ENCODE data around the gene CCNE1.
"Not testable (repeated sequence)": the region's sequence is repeated elsewhere in the genome, so short reads cannot be mapped to it uniquely, and the experiment has no call there.

The CCNE1 gene

DNA sequence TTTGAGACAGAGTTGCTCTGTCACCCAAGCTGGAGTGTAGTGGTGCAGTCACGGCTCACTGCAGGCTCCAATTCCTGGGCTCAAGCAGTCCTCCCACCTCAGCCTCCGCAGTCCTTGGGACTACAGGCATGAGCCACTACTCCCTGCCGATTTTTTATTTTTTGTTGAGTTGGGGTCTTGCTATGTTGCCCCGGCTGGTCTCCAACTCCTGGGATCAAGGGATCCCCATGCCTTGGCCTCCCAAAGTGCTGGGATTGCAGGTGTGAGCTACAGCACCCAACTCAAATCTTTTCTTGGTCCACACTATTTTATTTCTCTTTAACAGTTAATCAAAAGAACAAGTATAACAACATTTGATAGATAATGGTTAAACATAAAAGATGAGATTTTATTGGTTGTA lies 7.5 kb downstream of the CCNE1 start:
- no peak for DNase-seq

DNA sequence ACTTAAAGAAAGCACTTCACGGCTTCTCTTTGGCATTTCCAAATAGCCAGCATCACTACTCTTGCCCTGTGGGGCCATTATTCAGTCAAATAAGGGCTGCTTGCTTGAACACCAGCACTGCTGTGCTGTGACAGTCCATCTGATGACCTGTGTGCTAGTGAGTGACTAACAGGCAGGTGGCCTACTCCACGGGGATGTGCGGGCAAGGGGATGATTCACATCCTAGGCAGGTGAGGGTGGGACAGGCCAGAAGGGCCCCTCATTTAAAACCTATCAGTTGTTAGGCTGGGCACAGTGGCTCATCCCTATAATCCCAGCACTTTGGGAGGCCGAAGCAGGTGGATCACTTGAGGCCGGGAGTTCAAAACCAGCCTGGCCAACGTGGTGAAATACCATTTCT lies 8.2 kb downstream of the CCNE1 start:
- DNase-seq, result no peak

DNA sequence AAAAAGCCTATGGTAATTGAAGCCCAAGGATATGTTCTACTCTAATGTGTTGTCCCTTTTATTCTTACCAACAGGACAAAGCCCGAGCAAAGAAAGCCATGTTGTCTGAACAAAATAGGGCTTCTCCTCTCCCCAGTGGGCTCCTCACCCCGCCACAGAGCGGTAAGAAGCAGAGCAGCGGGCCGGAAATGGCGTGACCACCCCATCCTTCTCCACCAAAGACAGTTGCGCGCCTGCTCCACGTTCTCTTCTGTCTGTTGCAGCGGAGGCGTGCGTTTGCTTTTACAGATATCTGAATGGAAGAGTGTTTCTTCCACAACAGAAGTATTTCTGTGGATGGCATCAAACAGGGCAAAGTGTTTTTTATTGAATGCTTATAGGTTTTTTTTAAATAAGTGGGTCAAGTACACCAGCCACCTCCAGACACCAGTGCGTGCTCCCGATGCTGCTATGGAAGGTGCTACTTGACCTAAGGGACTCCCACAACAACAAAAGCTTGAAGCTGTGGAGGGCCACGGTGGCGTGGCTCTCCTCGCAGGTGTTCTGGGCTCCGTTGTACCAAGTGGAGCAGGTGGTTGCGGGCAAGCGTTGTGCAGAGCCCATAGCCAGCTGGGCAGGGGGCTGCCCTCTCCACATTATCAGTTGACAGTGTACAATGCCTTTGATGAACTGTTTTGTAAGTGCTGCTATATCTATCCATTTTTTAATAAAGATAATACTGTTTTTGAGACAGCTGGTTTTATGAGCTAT lies 12.0 kb downstream of the CCNE1 start:
- DNase-seq, result no peak

DNA sequence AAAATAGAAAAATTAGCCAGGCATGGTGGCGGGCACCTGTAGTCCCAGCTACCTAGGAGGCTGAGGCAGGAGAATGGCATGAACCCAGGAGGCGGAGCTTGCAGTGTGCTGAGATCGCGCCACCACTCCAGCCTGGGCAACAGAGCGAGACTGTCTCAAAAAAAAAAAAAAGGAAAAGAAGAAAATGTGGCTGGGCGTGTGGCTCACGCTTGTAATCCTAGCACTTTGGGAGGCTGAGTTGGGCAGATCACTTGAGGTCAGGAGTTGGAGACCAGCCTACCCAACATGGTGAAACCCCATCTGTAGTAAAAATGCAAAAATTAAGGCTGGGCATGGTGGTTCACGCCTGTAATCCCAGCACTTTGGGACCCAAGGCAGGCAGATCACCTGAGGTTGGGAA lies 13.5 kb downstream of the CCNE1 start:
- DNase-seq, result not testable (repeated sequence)

DNA sequence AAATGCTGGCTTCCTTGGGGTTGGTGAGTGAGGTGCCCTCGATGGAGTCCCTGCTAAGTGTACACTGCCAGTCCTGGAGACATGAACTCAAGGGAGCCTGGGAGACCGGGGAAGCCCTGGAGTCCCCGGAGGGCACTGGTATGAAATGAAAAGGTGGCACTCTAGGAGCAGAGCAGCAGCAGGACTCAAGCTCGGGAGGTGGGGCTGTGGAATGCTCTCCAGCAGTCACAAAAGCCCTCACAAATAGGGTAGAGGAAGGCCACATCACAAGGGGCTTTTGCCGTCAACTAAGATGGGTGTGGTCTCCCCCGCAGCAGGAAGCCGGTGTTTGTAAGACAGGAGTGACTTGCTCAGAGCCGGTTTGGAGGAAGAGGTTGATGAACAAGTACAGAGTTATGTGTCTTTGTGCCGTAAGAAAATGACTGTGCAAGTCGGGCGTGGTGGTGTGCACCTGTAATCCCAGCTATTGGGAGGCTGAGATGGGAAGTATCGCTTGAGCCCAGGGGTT lies 19.3 kb downstream of the CCNE1 start:
- peak in 1 of 2 experiments; percentile 53 for DNase-seq

DNA sequence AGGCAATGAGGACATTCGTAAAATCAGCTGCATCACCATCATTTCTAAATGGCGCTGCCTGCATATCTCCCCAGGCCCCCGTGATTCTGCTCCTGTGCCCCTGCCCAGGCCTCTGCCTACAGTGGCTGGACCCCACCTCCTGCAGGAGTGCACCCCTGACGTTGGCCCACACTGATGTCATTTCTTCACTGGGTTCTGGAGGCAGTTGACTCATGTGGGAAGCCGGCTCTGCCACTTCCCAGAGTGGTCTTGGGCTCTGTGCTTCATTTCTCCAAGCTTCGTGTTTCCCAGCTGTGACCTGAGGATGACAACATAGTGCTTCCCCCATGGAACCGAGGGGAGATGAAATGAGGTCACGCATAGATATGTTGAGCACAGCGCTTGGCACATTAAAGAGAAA lies 19.9 kb downstream of the CCNE1 start:
- DNase-seq, result no peak

DNA sequence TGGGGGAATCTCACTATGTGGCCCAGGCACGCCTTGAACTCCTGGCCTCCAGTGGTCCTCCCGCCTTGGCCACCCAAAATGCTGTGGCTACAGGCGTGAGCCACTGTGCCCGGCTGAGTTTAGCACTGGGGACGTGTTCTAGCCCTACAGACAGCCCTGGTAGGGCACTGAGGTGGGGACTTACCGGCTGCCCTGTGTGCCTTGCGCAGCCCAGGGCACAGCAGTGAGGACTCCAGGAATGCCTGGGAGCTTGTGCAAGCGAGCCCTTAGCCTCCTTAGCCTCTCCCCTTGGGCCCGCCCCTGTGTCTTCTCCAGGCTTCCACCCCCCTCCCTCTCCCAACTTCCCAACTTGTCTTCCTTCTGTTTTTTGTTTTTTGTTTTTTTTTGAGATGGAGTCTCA lies 21.0 kb downstream of the CCNE1 start:
- no peak for DNase-seq

DNA sequence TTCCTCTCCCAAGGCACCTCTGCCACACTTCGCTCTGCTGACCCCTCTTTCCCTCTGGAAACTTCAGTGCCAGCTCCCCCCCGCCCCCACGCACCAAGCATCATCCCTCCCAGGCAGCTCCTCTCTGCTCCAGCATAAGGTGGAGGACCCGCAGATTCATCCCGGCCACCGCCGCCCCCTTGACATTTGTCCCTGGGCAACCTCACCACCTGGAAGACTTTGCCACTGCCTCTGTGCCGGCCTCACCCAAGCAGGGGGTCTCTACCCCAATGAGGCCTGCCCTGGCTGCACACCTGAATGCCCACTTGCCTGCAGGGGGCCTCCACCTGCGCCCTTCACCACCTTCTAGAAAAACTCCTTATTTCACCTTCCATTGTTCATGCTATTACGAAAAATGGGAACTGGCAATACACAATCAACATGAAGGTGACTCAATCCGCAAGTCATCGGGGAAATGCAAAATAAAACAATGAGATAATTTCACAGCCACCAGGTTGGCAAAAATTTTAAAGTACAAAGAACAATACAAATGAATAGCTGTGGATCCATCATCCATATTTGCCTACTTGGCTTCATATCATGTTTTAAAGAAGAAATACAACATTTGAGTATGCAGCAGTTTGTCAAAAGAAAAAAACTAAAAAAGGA lies 21.9 kb downstream of the CCNE1 start:
- DNase-seq, result no peak

DNA sequence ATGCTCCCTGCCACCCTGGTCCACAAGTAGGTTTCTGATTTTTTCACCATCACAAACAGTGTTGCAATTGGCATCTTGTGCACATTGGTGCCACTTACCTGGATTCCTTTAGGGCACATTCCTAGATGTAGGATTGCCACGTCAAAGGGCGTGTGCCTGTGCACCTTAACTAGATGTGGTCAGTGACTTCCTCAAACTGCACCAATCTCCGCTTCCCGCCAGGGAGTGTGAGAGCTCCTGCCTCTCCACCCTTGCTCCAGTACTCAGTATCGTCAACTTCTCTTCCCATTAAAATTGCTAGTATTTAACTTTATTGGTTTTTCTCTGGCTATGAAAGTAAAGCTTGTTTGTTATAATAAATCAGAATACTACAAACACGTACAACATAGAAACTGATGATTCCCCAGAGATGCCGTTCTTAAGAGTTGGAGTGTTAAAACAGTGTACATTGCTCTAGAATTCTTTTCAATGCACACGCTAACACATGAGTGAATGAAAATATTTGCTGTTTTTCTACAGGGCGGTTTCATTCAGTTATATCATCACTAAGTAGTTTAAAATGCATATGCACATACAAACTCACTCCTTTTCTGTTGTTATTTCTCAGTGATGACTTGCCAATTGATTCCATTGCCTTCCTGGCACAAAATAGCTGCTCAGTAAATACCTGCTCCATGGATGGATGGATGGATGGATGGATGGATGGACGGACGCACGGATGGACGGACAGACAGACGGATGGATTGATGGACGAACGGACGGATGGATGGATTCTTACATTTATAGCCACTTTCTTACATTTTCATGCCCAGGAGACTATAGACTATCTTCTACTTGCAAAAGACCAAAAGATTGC lies 23.4 kb downstream of the CCNE1 start:
- DNase-seq, result no peak

DNA sequence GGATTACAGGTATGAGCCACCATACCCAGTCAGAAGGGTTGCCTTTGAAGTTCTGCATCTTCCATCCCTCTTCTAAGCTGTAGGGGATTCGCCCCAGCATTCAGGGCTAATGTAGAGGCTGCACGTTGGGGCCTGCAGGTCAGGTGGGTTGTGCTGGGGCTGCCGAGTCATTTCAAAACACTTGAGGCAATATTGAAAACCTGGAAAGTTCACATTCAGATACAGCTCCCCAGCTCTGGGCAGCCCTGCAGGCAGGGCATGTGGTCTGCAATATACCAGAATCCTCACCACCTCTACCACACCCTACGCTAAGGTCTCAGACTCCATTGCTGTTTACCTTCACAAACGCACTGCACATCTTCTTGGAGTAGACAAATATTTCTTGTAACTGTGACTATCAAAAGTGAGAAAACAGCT lies 24.6 kb downstream of the CCNE1 start:
- no peak for DNase-seq

DNA sequence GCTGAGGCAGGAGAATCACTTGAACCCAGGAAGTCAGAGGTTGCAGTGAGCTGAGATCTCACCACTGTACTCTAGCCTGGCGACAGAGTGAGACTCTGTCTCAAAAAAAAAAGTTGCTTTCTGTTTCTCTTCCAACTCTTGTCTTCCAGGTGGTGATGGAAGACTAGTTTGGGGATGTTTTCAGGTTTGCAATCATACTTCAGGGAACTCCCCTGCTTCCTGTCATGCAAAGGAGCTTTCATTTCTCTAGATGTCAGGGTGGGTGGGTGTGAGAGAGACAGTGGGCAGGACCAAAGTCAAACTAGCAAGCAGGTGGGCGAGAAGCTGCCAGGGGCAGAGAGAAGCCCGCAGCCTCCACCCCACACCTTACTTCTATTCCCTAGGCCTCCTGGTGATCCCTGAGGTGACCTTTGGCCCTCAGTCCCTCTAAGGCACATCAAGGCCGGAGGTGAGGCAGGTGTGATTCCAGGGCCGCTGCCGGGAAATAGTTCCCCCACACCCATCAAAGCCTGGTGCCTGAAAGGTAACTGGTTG lies 25.7 kb downstream of the CCNE1 start:
- DNase-seq, result no peak

DNA sequence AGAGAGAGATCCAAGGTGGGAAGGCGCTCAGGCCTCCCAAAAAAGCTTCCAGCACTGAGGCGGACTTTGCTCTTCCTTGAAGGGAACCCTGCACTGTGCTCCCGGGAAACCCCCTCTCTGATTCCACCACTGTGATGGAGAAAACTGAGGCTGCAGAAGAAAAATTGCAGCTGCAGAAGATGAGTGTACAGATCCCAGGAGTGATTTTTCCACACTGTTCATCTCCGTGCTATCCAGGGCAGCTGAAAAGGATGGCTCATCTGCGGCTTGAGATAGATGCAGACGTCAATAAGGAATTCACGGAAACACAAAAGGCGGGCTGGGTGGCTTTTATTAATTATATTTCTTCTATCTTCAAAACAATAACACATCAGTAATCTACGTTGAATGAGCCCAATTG lies 26.2 kb downstream of the CCNE1 start:
- no peak for DNase-seq

DNA sequence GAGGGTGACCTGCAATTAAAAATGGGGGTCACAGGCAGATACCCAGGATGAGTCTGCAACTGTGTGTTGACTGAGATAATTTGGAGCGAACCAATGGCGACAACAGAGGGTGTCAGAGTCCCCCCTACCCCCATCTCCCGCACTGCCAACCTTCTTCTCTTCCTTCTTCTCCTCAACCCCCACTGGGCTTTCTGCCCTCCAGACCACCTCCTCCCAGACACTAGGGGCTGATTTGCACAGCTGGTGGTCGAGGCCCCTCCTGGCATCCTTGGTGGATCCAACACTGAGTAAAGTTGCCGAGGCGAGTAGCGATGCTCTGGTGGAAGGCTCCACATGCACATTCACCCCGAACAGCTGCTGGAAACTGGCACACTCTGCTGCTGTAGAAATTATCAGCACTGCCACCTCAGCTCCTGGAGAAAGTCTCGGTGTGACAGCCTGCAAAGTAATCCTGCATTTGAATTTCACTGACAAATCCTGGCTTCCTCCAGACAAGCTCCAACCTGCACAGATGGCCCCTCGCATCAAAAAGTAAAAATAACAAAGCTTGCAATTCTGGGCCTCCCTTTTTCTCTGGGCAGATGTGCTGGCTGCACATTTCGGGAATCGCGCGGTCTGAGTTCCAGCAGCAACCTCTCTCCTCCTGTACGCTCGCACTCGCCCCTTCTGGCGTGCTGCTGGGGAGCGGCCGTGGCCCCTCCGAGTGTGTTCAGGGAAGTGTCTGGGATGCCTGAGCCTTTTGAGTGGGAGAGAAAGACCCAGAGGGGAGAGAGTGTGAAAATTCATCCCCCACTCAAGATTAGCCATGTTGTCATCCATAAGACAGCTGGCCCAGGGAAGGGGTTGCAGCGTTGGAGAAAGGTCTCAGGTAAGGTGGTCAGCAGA lies 28.5 kb downstream of the CCNE1 start:
- DNase-seq, result no peak

DNA sequence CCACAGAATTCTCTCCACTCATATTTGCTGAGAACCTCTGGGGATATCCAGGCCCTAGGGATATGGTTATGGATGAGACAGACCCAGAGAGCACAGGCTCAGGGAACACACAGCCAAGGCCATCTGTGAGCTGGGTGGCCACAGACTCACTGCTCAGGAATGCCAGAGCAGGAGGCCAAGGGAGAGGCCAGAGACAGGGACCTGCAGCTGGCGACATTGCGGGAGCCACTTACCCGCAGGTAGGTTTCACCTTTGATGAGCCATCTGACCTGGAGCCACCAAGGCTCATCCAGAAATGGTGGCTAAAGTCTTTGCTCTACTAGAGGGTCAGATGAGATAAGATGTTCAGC lies 29.4 kb downstream of the CCNE1 start:
- peak in 1 of 2 experiments; percentile 7 for DNase-seq

DNA sequence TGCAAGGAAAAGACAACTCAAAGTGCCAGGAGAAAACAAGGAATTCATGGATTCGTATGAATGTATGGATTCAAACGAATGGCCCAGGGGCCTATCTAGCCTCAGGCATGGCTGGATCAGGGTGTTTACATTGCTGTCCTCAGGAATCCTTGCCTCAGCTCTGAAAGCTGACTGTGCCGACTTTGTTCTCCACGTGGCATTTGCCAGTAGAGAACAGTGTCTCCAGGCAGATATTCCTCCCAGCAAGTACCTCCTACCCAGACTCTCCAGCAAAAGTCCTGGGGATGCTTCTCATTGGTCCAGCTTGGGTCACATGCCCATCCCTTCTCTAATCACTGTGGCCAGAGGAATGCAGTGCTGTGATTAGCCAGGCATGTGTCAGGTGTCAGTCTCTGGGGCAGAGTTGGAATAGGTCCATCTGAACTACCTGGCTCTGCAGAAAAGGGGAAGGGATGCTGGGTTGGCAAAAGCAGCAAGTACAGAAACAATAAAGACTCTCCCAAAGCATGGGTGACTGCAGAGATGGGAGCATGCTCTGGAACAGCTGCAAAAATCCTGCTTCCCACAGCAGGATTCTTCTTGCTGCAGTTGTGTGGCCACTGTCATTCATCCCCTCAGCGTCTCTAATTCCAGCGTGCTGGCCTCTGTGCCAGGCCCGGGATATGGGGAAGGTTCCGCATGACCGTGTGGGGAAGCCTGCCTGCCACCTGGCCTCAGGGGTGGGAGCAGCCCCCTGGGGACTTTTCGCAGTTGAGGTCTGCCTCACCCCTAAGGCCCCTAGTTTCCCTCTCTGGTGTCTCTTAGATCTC lies 30.0 kb downstream of the CCNE1 start:
- DNase-seq, result peak in 1 of 2 experiments; percentile 51

DNA sequence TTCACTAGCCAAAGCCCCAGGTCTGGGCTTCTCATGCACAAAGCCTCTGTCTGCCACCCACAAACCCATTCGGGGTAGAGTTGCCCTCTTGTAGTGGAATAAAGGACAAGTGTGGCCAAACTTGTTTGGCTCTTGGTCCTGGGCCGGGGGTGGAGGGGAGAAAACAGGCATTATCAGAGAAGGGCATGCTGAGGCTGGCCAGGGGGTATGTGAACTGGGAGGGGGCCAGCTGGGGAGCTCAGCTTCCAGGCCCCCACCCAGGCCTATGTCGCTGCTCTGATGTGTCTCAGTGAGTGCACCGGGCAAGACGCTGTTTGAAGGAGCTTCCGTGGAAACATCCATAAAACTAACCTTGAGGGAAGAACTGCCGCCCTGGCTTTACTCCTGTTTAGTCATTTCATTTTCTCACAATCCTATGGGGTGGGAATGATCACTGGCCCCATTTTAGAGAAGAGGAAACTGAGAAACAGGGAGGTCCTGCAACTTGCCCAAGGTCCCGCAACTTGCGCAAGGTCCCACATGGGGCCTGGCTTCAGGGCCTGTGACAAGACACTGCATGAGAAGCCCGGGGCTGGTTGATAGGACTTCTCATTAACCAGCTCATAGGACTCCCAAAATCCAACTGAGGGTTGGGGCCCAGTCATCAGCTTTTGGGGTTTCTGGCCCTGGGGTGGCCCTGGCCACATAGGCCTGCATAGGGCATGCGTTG lies 30.8 kb downstream of the CCNE1 start:
- DNase-seq, result no peak

DNA sequence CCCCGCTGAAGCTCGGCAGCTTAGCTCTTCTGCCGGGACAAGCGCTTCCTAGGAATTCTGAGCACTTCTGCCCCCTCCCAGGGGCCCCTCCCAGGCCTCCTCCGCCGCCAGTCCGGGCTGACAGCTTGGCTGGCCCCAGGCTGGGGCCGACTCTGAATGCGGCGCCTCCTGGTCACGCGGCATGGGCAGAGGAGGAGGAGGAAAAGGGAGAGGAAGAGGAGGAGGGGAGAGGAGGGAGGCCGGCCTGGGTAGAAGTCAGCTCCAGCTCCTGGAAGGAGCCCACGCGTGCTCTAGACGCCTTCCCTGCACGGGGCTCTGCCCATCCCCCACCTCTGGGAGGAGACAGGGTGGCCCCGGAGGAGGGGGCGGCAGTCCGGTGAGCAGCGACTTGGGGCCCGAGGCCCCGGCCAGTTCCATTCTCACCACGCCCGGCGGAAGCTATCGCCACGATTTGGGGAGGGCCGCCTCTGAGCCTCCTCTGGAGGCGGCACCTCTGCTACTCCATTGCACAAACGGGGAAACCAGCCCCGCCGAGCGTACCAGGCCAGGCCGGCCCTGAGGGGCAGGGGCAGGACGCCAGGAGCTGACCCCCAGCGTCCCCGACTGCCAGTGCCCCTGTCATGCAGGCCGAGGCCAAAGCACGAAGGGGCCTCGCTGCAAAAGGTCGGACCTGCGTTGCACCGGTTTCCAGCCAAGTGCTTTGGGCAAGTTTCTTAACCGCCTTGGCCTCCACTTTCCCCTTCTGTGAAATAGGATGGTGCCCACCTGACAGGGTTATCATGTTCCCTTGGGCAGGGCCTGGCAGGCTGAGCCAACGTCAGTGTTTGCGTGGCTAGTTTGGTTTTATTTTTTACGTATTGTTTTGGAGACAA lies 31.6 kb downstream of the CCNE1 start:
- no peak for DNase-seq

DNA sequence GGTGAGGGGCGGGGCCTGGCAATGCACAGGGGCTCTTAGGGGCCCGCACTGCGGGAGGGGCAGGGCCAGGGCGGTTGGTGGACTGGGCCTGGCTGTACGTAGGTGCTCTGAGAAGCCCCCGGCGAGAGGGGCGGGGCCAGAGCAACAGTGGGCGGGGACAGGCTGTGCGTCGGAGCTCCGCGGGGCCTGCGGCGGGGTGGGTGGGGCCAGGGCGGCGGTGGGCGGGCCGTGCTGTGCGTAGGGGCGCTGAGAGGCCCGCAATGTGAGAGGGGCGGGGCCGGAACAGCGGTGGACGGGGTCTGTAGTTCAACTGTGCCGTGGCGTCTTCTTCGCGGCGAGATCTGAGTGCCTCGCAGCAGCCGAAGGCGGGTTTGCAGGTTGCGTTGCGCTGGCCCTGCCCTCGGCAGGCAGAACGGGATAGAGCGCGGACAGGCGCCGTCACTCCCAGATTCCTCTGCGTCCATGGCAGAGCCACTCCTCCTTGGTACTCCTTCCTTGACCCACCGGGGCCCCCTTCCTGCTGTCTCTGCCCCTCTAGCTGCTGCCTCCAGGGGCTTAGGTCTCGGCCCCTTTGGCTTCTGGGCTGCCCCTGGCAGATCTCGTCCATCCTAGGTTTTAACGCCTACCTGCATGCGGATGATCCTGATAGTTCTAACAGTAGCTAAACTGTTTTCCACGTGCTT lies 33.2 kb downstream of the CCNE1 start:
- peak; percentile 87 to 91 for DNase-seq

DNA sequence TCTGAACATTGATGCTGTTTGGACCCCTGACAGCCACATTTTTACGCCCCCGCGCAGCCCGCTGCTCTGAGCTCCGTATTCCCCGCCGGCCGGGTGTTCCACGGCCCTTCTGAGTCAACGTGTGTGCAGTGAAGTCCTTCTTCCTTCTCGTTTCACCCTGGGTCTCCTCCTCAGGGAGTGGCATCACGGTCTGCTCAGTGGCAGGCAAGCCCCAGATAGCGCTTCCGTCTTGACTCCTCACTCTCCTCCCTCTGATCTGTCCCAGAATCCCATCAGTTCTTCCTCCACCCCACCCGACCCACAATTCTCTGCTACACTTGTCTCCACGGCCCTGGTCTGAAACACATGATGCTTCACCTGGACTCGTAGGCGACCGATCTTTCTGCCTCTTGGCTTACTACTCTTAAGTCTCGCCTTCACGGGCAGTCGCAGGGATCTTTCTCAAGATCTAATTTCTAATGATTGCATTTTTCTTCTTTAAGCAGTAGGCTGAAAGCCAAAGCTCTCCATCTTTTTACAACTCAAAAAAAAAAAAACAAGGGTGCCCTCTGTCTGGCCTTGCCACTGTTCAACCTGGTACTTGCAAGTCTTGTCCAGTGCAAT lies 33.9 kb downstream of the CCNE1 start:
- DNase-seq, result peak; percentile 47 to 70
